Stimulated activated CD4-positive, alpha-beta T cell treated with anti-CD3 and anti-CD28 coated beads, Interleukin-4, amount 100 ng/mL, for 1 hour (primary cell): Measurements from ENCODE around the gene NR2F1-AS1.
"Not testable (repeated sequence)": the region's sequence is repeated elsewhere in the genome, so short reads cannot be mapped to it uniquely, and the experiment has no call there.

ENCODE experiments used
- DNase-seq: peaks from one replicate; pipeline ENCODE4 v3.0.0-alpha.2; 2020

The NR2F1-AS1 gene

DNA sequence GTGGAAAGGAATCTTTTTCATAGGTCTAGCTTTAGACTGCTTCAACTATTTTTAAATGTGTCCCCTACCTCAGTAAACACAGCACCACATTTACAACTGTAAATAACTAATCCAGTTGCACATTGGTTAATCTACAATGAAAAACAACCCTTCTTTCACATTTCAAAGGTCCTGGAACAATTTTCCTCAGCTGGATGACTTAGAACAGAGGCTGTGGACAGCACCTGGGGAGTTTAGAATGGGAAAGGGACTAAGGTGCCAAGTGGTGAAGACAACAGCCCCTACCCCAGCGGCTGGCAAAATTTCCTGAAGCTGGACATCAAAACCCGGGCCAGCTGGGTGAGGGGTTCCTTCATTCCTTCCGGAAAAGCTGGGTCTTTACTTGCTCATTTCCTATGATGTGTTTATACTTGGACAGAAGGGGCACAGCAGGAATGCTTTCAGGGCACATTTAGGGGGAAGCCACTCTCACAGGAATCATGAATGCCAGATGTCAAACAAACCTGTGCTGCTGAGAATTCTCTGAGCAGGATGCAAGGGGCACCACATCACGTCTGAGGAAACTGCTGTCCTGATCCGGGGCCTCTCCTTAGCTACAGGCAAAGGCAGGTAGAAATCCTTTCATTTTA is 158.3 kb downstream of the NR2F1-AS1 start:
- no peak for DNase-seq

DNA sequence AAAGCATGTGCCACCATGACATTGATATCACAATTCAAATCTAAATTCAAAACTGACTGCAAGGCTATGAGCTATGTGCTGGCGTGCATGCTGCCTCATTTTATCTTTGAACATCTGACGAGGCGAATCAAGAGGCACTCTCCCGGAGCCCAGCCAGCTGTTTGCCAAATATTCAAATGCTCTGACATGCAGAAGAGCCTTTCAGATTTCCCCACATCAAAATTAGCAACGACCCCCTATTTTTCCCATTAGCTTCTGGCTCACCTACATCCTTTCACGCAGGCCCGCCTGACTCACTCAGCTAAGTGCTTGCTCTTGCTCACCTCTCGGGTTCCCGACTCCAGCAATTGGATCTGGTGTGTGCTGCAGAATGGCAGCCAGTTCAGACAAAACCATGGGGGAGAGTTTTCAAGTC is 159.0 kb downstream of the NR2F1-AS1 start:
- DNase-seq, result no peak

DNA sequence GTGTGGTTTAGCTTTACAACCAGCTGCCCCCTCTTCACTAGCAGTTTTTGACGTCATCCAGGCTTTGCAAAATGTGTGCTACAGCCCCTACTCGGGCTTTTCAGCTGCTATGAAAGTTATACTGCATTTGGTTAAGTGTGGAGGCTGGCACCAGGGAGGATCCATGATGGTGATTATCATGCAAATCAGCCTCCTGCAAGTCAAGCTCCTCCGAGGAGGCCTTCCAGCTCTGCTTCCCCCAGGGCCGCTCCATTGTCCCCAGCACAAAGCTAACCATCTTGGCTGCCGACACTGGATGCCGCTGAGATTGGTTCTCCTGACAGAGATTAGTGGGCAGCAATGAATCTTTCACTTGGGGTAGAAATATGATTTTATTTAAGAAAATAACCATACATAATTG is 159.6 kb downstream of the NR2F1-AS1 start:
- no peak for DNase-seq

DNA sequence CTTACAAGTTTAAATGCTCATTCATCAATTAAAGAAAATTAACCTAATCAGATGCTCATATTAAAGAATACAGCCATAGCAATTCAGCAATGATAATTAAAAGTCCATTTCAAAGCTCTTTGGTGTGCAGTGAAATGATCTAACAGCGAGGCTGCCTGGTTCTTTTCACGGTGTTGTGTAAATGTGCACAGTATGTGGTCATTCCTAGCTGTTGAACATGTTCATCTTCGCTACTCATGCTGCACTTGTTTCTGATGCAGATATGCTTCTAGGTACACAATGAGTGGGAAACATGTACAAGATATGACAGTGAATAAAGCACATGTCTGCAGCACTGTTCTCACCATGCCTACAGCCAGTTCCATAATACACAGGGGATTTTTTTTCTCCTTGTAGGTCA is 163.5 kb downstream of the NR2F1-AS1 start:
- DNase-seq, result no peak

DNA sequence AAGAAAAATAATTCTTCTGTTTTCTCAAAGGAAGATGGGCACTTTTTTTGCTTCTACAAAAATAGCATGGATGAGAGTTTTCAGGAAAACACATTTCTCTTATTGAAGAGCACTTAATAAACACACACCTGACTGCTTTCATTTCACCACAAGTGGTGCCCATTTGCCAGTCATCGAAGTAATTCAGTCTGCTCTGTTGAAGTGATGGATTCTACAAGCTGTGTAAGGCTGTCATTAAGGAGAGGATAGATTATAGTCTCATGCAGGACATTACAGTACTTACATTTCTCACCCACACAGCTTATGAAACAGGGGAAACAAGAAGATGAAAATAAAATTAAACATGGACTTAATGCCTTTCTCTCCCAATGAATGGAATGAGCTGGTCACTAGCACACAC is 165.2 kb downstream of the NR2F1-AS1 start:
- no peak for DNase-seq

DNA sequence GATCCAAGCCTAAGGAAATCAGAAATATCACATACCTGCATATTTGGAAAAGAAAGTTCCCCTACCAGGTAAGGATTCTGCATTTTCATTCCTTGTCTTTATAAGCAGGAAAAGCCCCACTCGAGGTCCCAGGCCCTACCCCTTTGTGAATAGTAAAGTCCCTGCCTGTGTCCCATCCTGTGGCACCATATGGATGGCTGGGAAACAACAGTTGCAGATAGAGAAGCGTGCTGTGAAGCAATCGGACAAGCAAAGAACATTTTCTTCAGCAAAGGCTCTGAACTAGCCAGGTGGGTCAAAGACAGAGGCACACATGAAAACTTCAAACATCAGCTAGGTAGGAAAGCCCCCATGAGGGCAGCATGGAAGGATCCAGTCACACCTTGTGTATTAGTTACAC is 169.3 kb downstream of the NR2F1-AS1 start:
- no peak for DNase-seq

DNA sequence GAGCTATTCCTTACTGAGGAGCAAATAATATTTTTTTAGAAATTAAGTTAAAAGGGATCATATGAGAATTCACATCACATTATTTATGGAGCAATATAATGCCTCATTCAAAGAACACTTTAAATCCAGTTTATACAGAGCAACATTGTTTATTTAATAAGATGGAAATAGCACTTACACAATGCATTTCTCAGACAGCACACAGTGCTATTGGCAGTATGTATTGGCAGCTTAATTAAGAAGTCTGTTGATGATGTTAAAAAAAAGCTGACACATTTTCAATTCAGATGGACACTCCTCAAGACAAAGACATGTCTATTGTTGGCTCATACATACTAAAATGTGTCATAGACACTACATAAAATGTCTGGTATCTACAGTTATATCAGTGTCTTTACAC is 171.3 kb downstream of the NR2F1-AS1 start:
- no peak for DNase-seq

DNA sequence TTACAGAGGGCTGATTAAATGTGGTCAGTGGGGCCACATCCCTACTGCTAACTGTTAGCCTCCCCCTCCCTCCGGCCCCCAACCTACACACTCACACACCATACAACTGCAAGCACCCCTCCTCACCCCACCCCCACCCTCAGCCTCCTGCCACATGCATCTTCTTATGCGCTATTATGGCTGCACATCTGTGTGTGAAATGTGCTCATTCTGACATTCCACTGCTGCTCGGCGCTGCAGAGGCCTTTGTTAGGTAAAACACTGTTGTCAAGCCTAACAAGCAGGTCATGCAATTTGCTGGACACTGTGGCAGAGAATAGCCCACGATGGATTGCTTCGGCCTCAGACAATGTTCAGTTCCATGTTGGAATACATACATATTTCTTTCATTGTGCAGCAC is 173.6 kb downstream of the NR2F1-AS1 start:
- DNase-seq, result no peak

DNA sequence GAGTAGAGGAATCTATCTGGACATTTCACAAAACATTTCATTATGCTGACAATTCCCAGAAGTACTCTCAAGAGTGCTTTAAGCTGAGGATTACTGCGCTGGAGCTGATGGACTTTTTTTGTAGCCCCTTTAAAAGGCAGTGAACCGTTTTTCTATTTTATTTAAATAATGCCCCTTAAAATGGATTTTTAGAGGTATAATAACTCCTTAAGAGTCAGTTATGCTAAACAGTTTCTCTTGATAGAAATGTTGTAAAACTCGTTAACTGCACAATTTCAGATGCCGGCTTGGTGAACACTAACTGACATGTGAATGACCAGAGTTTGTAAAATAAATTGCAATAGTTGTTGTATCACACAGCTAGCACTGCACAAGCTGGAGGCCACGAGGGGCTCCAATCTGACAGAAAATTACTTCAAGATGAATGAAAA is 174.0 kb downstream of the NR2F1-AS1 start:
- no peak for DNase-seq

DNA sequence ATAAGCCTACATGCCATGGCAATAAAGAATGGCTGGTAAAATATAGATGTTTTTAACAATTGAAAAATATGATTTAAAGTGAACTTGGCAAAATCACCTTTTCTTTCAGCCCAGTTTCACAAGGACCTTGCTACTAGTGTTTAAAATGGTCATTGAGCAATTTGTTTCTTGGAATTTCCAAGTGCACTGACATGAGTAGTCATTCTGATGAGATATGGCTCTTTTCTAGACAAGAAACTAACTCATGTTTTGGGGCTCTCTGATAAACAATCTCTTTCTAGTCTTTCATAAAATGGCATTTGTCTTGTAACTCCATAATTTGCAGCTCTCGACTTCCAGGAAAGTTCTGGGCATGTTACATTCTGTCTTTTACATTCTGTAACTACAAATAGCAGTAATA is 176.8 kb downstream of the NR2F1-AS1 start:
- DNase-seq, result no peak

DNA sequence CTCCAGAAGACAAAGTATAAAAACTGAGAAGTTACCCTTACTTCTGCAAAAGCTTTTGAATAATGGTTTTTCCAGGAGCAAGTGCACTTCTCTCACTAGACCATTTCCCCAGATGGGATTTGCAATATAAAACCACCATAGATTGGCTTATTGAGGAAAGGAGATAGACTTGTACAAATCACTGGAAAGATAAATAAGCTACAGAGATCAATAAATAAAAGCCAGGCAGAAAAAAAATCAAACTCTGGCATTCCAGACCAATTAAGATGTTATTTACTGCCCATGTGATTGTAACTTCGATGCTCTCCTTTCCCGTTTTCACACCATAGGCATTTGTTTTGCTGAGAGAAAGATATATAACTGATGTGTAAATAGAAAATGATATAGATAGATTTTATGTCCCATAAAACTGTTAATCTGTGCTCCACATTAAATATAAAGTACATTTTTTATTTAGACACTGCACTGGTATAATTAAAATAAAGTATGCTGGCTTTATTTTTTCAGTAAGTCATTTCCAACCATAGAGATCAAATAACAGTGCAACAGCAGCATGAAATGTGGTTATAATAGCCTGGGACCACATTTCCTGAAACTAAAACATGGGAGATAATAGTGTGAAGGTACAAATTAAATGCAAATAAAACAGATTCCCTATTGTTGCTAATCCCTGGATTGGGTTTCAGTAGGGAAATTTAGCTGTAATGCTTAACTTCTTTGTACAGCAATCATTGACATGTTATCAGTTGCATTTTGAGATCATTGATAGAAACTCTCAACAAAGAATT is 177.7 kb downstream of the NR2F1-AS1 start:
- no peak for DNase-seq

DNA sequence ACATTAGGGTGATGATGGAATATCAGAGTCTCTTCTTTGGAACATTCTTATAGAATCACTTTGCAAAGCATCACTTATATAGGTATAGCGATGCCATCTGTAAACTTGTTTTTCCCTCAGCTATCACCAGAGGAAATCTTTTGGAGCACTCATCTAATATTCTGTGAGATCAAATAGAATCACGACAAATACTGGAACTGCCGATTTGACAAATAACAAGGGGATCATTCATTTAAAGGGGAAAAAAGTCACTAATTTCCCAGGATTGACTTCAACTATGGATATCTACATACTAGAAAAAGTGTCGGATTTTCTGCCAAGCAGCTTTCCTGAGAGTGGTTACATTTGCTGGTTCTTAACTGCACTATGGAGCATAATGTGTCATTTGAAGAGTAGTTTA is 178.6 kb downstream of the NR2F1-AS1 start:
- no peak for DNase-seq

DNA sequence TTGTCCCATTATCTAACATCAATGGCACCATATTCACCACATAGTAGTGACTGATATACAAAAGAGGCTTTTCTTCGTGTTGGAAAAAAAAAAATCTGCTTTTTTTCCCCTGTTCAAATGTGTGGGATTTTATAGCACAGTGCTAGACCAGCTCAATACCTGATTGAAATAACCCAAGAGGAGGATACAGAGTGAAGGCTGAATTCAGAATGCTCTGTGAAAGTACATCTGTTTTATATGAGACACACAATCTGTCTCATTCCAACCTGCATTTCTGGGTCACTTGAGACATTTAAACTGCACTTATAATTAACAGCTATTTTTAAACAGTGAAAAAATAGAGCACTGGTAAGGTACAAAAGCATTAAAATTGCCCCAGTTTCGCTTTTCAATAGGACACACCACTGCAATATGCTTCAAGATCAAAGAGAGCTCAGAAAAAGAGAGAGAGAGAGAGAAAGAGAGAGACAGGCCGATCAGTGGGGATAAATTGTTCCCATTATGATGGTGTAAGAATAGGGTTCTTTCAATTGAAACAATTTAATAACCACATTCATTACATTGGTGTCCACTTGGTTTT is 179.3 kb downstream of the NR2F1-AS1 start:
- no peak for DNase-seq

DNA sequence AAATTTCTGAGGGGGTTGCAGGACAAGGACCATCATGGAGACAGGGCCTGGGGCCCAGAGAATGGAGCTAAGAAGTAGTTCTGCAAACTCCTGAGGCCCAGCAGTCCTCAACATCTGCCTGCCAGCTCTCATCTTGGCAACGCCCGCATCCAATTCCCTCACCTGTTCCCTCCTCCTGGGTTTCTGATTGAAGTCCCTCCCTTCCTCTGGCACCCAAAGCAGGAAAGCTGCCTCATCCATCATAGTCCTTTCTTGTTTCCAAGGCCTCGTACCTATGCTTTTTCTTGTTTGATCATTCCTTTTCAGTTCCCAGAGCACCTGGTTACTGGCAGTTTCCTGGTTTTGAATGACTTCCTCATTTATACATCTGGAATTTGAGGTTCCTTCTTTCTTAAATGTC is 181.3 kb downstream of the NR2F1-AS1 start:
- DNase-seq, result no peak

DNA sequence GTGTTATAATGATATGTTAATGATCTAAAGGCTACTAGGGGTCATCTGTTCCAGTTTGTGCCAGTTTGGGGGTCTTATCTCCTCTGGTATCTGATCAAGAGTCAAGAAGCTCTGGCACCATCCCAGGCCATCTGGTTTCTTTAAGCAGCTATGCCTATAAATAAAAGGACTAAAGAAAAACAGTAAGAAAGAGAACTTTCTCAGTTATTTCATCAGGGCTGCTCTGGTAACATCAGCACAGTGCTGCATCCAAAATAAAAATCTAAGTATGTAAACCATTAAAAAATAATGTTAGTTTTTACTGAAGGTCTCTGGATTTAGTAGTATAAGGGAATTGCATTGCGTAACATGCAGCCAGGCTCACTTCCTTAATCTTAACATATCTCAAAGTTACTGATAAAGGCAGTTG is 185.0 kb downstream of the NR2F1-AS1 start:
- DNase-seq, result no peak

DNA sequence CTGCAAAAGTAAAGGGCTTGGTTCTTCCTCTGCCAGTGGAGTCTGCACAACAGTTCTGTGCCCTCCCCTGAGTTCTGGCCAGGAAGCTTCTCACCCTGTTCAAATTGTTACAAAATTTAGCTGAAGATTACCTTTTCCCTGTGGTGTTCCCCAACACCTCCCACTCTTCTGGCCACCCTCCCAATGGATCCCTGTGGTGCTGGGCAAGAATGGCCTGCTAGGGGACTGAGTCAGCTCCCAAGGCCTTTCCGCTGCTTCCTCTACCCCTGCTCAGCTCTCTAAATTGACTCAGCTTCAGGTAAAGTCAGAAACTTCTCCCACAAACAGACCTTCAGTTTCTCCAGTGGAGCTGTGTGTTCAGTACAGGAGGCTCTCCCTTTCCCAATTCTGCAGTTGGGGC is 186.0 kb downstream of the NR2F1-AS1 start:
- no peak for DNase-seq

DNA sequence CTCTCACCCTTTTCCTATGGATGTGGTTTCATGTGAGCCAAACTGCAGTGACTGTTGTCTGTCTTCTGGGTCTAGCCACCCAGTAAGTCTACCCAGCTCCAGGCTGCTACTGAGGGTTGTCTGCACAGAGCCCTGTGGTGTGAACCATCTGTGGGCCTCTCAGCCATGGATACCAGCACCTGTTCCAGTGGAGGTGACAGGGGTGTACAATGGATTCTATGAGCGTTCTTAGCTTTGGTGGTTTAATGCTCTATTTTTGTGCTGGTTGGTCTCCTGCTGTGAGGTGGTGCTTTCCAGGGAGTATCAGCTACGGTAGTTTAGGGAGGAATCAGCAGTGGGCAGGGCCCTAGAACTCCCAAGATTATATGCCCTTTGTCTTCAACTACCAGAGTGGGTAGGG is 186.7 kb downstream of the NR2F1-AS1 start:
- DNase-seq, result no peak

DNA sequence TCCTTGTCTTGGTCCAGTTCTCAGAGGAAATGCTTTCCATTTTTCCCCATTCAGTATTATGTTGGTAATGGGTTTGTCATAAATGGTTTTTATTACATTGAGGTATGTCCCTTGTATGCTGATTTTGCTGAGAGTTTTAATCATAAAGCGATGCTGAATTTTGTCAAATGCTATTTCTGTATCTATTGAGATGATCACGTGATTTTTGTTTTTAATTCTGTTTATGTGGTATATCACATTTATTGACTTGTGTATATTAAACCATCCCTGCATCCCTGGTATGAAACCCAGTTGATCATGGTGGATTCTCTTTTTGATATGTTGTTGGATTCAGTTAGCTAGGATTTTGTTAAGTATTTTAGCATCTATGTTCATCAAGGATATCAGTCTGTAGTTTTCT is 189.8 kb downstream of the NR2F1-AS1 start:
- not testable (repeated sequence) for DNase-seq

DNA sequence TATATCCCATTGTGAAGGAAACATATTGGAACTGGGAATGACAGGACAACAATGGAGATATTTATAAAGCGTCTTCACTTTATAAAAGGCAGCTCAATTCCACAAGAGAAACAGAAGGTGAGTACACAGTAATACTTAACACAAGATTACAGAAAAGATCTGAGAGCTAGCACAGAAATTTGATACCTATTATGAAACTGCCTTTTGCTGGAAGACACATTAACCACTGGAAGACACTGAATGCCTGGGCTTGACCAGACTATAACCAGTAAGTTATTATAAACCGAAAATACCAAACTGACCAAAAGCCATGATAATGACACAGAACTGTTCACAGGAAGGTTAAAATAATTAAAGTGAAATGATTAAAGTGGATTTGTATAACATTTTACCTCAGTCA is 195.4 kb downstream of the NR2F1-AS1 start:
- DNase-seq, result no peak

DNA sequence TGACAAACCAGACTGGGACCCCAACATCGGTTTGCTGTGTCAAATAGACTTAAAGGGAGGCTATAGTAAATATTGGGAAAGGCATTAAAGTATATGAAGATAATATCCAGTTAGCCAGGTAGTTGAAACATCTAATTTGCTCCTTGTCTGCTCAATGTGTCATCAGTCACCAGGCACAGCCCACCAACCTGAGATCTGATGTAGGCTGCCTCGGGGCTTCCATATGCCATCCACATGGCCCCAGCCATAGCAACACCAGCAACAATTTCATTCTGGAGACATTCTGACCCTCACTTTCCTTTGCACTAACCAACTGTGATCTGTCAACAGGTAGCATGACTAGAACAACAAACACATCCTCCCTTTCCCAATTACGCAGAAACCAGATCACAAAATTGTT is 196.0 kb downstream of the NR2F1-AS1 start:
- DNase-seq, result no peak

DNA sequence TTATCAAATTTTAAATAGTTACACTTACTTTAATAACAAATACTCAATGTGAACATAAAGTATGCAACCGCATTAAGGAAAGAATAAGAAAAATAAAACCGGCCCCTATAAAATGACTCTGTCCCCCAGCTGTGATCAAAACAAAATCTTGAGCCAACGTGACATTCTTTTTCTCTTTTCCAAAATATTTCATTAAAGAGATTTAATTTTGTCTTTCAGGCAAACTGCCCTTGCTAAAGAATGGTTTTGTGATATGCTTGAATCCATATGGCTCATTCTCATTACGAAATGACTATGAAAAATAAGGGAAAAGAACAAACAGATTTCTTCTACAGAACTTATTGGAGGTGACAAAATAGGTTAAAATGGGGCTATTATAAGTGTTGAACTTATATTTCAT is 197.0 kb downstream of the NR2F1-AS1 start:
- DNase-seq, result no peak

DNA sequence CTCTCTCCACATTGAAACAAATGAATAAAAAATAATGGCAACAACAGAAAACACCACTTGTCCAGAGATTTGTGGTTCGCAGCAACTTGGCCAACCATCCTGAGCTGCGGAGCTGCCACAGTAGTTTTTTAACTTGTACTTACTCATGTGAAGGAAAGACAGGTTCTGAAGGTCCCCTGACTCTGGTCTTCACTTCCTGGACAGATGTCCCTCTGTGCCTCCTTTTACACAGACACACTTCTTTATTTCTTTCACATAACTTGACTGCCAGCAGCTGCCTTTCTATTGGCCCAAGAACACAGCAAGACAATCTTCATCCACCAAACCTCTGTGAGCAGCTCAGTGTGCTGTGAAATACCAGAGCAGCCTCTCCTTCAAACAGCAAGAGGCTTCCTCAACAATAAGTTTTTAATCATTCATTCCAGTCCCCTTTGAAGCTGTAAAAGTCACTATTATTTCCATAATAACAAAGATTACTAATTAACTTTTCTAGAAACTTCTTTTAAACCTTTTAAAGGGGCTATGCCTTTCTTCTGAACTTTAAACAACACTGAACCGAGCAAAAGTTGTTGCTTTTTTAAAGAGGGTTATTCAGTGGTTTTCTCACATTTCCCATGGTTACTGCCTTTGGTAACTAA is 198.7 kb downstream of the NR2F1-AS1 start:
- DNase-seq, result no peak

DNA sequence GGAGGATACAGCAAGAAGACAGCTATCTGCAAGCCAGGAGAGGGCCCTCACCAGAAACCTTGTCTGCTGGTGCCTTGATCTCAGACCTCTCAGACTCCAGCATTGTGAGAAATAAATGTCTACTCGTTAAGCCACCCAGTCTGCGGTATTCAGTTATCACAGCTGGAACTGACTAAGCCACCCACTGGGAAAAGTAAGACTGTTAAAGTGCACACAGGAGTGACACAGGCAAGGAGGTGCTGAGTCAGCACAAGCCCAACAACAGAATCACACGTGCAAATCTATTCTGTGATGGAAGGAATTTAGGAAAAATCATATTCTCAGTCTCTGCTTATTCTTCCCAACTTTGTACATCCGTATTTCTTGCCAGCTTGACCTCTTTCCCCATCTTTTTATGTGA is 200.0 kb downstream of the NR2F1-AS1 start:
- DNase-seq, result no peak

DNA sequence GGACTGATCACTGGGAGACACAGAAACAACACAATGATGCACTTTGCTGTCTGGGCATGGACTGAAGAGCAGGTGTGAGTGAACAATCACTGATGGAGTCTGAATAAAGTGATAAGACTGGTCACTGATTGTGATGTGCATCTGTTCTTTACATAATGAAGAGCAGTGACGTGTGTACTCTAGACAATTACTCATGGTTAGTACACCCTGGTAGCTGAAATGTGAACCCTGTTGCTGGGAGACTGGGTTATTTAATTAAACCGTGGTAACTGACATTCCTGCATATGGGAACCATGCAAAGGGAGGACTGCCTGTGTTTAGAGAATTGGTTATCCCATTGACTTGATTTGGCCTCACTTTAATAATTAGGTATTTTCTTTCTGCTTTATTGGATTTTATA is 202.9 kb downstream of the NR2F1-AS1 start:
- DNase-seq, result no peak
